ENCODE results near the gene SCNN1A. TPM values are rescaled to one million over a fixed set of nuclear protein-coding genes. Genes with fewer than 3 reads are reported as not detected.

Gene SCNN1A
- total and polyA plus RNA-seq, 2 of the 13 experiments (the other 11 are each of a cell fraction or from before 2014, with no cell fraction given), result 1.5 to 14.6 TPM

DNA sequence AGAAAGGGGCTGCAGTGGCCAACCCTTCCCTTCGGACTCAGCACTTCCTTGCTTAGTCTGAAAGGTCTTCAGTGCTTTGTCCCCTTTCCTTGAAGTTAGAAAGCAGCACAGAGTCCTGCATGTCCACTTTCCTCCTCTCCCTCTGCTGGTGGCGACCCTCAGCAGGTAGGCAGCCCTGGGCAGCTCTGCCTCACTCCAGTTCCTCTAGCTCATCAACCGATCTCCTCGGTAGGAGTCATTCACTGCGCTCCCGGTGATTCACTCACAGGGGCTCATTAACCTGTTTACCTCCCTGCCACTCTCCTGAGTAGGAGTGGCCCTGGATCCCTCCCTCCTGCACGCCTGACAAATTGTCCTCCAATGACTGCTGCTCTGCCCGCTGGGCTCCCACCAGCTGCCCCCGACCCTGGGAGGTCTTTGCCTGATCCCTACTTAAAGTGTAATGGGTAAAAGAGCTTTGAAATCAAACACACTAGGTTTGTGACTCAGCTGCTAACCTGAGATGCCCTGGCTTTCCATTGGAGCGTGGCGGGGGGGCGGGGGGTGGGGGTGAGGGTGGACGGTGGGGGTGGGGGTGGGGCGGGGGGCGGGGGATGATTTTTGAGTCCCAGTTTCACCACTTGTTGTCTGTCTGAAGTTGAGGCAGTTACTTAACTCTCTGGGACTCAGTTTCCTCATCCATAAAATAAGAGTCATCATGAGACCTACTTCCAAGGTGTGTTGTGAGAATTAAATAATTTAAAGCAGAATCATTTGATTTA, 4.2 kb downstream of the SCNN1A start (continued):
- TF ChIP-seq ZFP36L1 (CRISPR knock-in tag; IDR thresholded peaks at IDR 0.05), result peak; percentile 60; the same call in 1 of the 2 replicates
- TF ChIP-seq SRSF4 (IDR thresholded peaks at IDR 0.05; ENCODE audit: low read depth, low read length, poor library complexity, severe bottlenecking), result no peak
- no peak for TF ChIP-seq ARID2 (CRISPR knock-in tag; IDR thresholded peaks at IDR 0.05; ENCODE audit: borderline replicate concordance)
- TF ChIP-seq, protein P1, sequence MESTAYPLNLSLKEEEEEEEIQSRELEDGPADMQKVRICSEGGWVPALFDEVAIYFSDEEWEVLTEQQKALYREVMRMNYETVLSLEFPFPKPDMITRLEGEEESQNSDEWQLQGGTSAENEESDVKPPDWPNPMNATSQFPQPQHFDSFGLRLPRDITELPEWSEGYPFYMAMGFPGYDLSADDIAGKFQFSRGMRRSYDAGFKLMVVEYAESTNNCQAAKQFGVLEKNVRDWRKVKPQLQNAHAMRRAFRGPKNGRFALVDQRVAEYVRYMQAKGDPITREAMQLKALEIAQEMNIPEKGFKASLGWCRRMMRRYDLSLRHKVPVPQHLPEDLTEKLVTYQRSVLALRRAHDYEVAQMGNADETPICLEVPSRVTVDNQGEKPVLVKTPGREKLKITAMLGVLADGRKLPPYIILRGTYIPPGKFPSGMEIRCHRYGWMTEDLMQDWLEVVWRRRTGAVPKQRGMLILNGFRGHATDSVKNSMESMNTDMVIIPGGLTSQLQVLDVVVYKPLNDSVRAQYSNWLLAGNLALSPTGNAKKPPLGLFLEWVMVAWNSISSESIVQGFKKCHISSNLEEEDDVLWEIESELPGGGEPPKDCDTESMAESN (CRISPR knock-in tag; conservative IDR thresholded peaks at IDR 0.05), result 0 out of 2 replicates have a peak, but pooled peaks have one; percentile 54
- peak; percentile 72 to 85 for TF ChIP-seq POLR2A (IDR thresholded peaks at IDR 0.05; ENCODE audit: insufficient read depth in 1 of 2, low read depth in 2 of 2, low read length in 2 of 2)
- TF ChIP-seq MED8 (CRISPR knock-in tag; IDR thresholded peaks at IDR 0.05; ENCODE audit: insufficient replicate concordance), result peak; percentile 67
- no peak for TF ChIP-seq HNF4G (IDR thresholded peaks at IDR 0.05; ENCODE audit: borderline replicate concordance, low read depth, low read length)
- TF ChIP-seq HNF4G (CRISPR knock-in tag; IDR thresholded peaks at IDR 0.05; ENCODE audit: borderline replicate concordance, low read depth), result no peak
- no peak for TF ChIP-seq DR1 (CRISPR knock-in tag; IDR thresholded peaks at IDR 0.05)
- no peak for TF ChIP-seq TOPORS (CRISPR knock-in tag; IDR thresholded peaks at IDR 0.05)
- no peak for TF ChIP-seq ZNF44 (CRISPR knock-in tag; IDR thresholded peaks at IDR 0.05)
- no peak; the same call in 1 of the 2 replicates for TF ChIP-seq YEATS4 (CRISPR knock-in tag; IDR thresholded peaks at IDR 0.05; ENCODE audit: borderline replicate concordance)
- no peak for TF ChIP-seq SP2 (CRISPR knock-in tag; IDR thresholded peaks at IDR 0.05)
- TF ChIP-seq ZNF496 (CRISPR knock-in tag; IDR thresholded peaks at IDR 0.05; ENCODE audit: insufficient replicate concordance), result no peak
- TF ChIP-seq, protein P2, sequence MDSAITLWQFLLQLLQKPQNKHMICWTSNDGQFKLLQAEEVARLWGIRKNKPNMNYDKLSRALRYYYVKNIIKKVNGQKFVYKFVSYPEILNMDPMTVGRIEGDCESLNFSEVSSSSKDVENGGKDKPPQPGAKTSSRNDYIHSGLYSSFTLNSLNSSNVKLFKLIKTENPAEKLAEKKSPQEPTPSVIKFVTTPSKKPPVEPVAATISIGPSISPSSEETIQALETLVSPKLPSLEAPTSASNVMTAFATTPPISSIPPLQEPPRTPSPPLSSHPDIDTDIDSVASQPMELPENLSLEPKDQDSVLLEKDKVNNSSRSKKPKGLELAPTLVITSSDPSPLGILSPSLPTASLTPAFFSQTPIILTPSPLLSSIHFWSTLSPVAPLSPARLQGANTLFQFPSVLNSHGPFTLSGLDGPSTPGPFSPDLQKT (CRISPR knock-in tag; IDR thresholded peaks at IDR 0.05; ENCODE audit: borderline replicate concordance), result no peak
- TF ChIP-seq, protein P3, sequence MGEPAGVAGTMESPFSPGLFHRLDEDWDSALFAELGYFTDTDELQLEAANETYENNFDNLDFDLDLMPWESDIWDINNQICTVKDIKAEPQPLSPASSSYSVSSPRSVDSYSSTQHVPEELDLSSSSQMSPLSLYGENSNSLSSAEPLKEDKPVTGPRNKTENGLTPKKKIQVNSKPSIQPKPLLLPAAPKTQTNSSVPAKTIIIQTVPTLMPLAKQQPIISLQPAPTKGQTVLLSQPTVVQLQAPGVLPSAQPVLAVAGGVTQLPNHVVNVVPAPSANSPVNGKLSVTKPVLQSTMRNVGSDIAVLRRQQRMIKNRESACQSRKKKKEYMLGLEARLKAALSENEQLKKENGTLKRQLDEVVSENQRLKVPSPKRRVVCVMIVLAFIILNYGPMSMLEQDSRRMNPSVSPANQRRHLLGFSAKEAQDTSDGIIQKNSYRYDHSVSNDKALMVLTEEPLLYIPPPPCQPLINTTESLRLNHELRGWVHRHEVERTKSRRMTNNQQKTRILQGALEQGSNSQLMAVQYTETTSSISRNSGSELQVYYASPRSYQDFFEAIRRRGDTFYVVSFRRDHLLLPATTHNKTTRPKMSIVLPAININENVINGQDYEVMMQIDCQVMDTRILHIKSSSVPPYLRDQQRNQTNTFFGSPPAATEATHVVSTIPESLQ (CRISPR knock-in tag; conservative IDR thresholded peaks at IDR 0.05), result no peak
- no peak for TF ChIP-seq PAF1 (CRISPR knock-in tag; IDR thresholded peaks at IDR 0.05)
- TF ChIP-seq, protein P4, sequence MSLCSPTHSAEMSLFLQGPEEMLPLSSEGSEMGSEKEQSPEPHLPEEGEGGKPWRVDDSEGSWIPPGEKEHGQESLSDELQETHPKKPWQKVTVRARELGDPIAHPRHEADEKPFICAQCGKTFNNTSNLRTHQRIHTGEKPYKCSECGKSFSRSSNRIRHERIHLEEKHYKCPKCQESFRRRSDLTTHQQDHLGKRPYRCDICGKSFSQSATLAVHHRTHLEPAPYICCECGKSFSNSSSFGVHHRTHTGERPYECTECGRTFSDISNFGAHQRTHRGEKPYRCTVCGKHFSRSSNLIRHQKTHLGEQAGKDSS (CRISPR knock-in tag; IDR thresholded peaks at IDR 0.05; ENCODE audit: borderline replicate concordance, low read depth), result peak; percentile 50; the same call in 1 of the 2 replicates
- peak; percentile 89; the same call in 1 of the 2 replicates for TF ChIP-seq ZNF792 (CRISPR knock-in tag; IDR thresholded peaks at IDR 0.05)
- no peak for TF ChIP-seq EEA1 (CRISPR knock-in tag; IDR thresholded peaks at IDR 0.05; ENCODE audit: borderline replicate concordance)
- no peak for TF ChIP-seq ISX (CRISPR knock-in tag; conservative IDR thresholded peaks at IDR 0.05)

Data from HepG2 (cell line).